CD4-positive, alpha-beta T cell (primary cell): ENCODE results near the gene MUC13. TPM values are rescaled to one million over a fixed set of nuclear protein-coding genes. Genes with fewer than 3 reads are reported as not detected.

ENCODE experiments used
- ATAC-seq: fragments of 200-7000 bp; cut with Tn5 transposase; one replicate; pipeline ENCODE4 v1.10.0; 2022; ENCODE audit warnings: mild to moderate bottlenecking; ENCODE audit not compliant: poor library complexity
- CTCF ChIA-PET: fragments of 350-600 bp; sonication (Branson Sonifier 250); formaldehyde crosslinking; loops from one replicate; lab custom pipeline; 2021; ENCODE audit warnings: antibody characterized with exemption, inconsistent platforms; lab: Charles Lee
- POLR2A ChIA-PET: fragments of 350-600 bp; sonication (Branson Sonifier 250); formaldehyde crosslinking; loops from one replicate; lab custom pipeline; 2021; ENCODE audit warnings: antibody characterized with exemption, inconsistent platforms; lab: Charles Lee
- DNase-seq, 14 experiments: peaks; one replicate each; pipeline ENCODE4 v3.0.0-alpha.2; 2013 to 2020; ENCODE audit warnings: mixed read lengths in 2 of 14
- H3K27ac ChIP-seq, 2 donors: one replicate each; pipeline versions ENCODE4 v1.5.1 to v1.7.0; 2013; ENCODE audit warnings: low read length in 2 of 2, low read depth in 1 of 2, mild to moderate bottlenecking in 1 of 2
- H3K27me3 ChIP-seq, 2 experiments: 1 replicate in 1 of 2; 2 replicates in 1 of 2; pipeline versions ENCODE4 v1.6.1 to v1.7.0; 2013; ENCODE audit warnings: low read length in 2 of 2, control low read depth in 1 of 2, mild to moderate bottlenecking in 1 of 2, moderate library complexity in 1 of 2; ENCODE audit not compliant: insufficient read depth in 2 of 2, control insufficient read depth in 1 of 2
- H3K36me3 ChIP-seq: one replicate; pipeline ENCODE4 v1.6.1; 2013; ENCODE audit warnings: low read length, control low read depth; ENCODE audit not compliant: insufficient read depth
- H3K4me1 ChIP-seq: one replicate; pipeline ENCODE4 v1.6.1; 2013; ENCODE audit warnings: low read length, control low read depth; ENCODE audit not compliant: insufficient read depth
- H3K4me3 ChIP-seq: one replicate; pipeline ENCODE4 v1.5.1; 2013; ENCODE audit warnings: mild to moderate bottlenecking, low read length, moderate library complexity
- H3K9me3 ChIP-seq, 2 experiments: 1 replicate in 1 of 2; 2 replicates in 1 of 2; pipeline versions ENCODE4 v1.6.1 to v1.7.0; 2013; ENCODE audit warnings: low read length in 2 of 2, mild to moderate bottlenecking in 2 of 2, control low read depth in 1 of 2, moderate library complexity in 1 of 2; ENCODE audit not compliant: control insufficient read depth in 1 of 2, insufficient read depth in 1 of 2
- H3K27ac Mint-ChIP-seq: one replicate; pipeline ENCODE4 v1.8.0; 2020; ENCODE audit warnings: mixed read lengths
- H3K27me3 Mint-ChIP-seq: one replicate; pipeline ENCODE4 v1.8.0; 2021; ENCODE audit warnings: mixed read lengths
- H3K36me3 Mint-ChIP-seq: one replicate; pipeline ENCODE4 v1.8.0; 2021; ENCODE audit warnings: low read depth, mixed read lengths
- H3K4me1 Mint-ChIP-seq: one replicate; pipeline ENCODE4 v1.8.0; 2021; ENCODE audit warnings: low read depth, mixed read lengths
- H3K4me3 Mint-ChIP-seq: one replicate; pipeline ENCODE4 v1.8.0; 2020; ENCODE audit warnings: mild to moderate bottlenecking, mixed read lengths
- H3K9me3 Mint-ChIP-seq: one replicate; pipeline ENCODE4 v1.8.0; 2020; ENCODE audit warnings: mixed read lengths
- intact Hi-C, 2 experiments: fragments of 100-400 bp; cut with DNase I in 1 of 2; cut with micrococcal nuclease in 1 of 2; formaldehyde crosslinking; loops; one replicate each; pipeline versions ENCODE4 v1.15.1 to v1.9.0; 2023 to 2025; cut with DNase I, micrococcal nuclease
- total RNA-seq, 174 experiments: library from RNA in 2 of 174; stranded (reverse) in 2 of 174; gene quantifications; one replicate each; pipeline ENCODE4 v1.2.3 and lab custom pipeline; 2021 to 2026
- TF ChIP-seq, protein P1 (sequence below): fragments of 200-600 bp; IDR thresholded peaks from one replicate; pipeline ENCODE4 v1.8.0; 2022; ENCODE audit warnings: antibody characterized with exemption, mild to moderate bottlenecking

Gene MUC13
- total RNA-seq, 2 experiments from 2014 or later: 0.47 TPM; not detected in 1

DNA sequence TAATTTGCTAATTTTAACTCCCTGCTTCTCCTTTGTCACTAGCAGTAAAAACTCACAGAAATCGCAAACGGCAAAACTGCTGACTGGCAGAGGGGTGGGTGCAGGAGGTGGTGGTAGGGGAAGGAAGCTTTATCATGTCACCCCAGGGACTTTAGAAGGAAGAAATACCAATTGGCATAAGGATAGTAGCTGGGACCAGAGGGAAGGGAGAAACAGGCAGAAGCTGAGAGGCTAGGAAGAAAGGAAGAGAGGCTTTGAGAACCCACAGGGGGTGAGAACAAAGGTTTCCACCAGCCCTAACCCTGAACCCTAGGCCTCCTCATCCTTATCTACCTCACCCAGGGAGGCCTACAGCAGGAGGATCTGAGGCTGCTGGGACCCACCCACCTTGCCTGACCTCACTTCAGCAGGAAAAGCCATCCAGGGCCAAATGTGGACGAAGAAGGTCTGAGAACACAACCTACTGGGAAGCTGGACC lies 58.1 kb downstream of the MUC13 start:
- ChIA-PET CTCF (no interaction called here), POLR2A (interaction anchor here (0.7 kb wide), 1 partner anchor 25 kb away, joined by 3 read pairs; no protein-coding TSS in a partner anchor)
- intact Hi-C loops: no loop called here

DNA sequence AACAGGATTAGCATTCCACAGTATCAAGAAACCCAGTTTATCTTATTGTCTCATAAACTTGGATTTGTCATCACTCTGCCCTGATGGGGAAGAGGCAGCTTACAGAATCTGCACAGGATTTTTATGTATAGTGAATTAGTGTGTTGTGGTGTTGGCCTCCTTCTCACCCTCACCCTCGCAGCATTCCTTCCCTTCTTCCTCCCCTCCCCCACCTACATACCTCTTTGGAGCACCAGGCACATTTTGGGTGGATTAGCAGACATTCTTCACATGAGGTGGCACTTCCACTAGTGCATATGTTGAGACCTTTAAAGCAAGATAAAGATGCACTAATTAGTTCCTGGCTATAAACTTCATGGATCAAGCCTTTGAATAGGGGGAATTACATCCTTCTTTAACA lies 61.3 kb downstream of the MUC13 start:
- ATAC-seq (no peak), DNase-seq (no peak)
- H3K36me3 Mint-ChIP-seq: no peaks in the 10 kb centered on the region
- intact Hi-C loops: no loop called here
- H3K27ac ChIP-seq: no peak overlapping the region
- peaks cover 0 to 4% of the 10 kb centered on the region in 2 experiments for H3K27me3 ChIP-seq
- no peak overlapping the region for H3K27ac Mint-ChIP-seq
- CTCF ChIA-PET: no interaction called here
- H3K4me1 Mint-ChIP-seq: no peaks in the 10 kb centered on the region
- no peaks in the 10 kb centered on the region for H3K36me3 ChIP-seq
- POLR2A ChIA-PET: no interaction called here
- H3K4me3 ChIP-seq: no peak overlapping the region
- H3K9me3 Mint-ChIP-seq: no peaks in the 10 kb centered on the region
- H3K4me3 Mint-ChIP-seq: no peak overlapping the region
- TF ChIP-seq, protein P1, sequence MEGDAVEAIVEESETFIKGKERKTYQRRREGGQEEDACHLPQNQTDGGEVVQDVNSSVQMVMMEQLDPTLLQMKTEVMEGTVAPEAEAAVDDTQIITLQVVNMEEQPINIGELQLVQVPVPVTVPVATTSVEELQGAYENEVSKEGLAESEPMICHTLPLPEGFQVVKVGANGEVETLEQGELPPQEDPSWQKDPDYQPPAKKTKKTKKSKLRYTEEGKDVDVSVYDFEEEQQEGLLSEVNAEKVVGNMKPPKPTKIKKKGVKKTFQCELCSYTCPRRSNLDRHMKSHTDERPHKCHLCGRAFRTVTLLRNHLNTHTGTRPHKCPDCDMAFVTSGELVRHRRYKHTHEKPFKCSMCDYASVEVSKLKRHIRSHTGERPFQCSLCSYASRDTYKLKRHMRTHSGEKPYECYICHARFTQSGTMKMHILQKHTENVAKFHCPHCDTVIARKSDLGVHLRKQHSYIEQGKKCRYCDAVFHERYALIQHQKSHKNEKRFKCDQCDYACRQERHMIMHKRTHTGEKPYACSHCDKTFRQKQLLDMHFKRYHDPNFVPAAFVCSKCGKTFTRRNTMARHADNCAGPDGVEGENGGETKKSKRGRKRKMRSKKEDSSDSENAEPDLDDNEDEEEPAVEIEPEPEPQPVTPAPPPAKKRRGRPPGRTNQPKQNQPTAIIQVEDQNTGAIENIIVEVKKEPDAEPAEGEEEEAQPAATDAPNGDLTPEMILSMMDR: no peak
- H3K27me3 Mint-ChIP-seq: peaks cover 22% of the 10 kb centered on the region
- H3K9me3 ChIP-seq: no peaks in the 10 kb centered on the region
- no peaks in the 10 kb centered on the region for H3K4me1 ChIP-seq

More for the DNA sequence above, 58.1 kb downstream of the MUC13 start:
- Histone ChIP-seq H3K36me3 (no peaks in the 10 kb centered on the region), H3K4me1 (peaks cover 7% of the 10 kb centered on the region), H3K27me3 (peaks cover 0 to 6% of the 10 kb centered on the region in 2 experiments), H3K9me3 (no peaks in the 10 kb centered on the region), H3K27ac (no peak overlapping the region), H3K4me3 (no peak overlapping the region)
- peaks cover 32% of the 10 kb centered on the region for H3K27me3 Mint-ChIP-seq
- H3K36me3 Mint-ChIP-seq: no peaks in the 10 kb centered on the region
- ATAC-seq: no peak
- no peak overlapping the region for H3K4me3 Mint-ChIP-seq
- TF ChIP-seq, protein P1: no peak
- DNase-seq: peak in 2 of 14 experiments; percentile 7 to 14
- peaks cover 10% of the 10 kb centered on the region for H3K4me1 Mint-ChIP-seq
- H3K9me3 Mint-ChIP-seq: no peaks in the 10 kb centered on the region
- H3K27ac Mint-ChIP-seq: no peak overlapping the region

DNA sequence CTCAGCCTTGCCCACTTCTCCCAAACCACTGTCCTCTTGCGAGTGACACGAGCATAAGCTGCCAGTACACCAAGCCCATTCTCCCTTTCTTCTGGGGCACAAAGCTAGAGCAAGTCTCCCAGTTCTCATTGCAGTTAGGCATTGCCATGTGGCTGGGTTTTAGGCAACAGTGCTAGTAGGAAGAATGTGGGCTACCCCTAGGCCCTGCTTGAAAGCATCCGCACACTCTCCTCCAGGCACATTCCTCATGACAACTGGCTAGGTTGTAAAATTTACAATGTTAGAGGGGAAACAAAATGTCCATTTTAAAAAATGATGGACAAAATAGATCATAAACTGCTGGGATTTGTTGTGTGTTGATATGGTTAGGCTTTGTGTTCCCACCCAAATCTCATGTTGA lies 67.0 kb downstream of the MUC13 start:
- DNase-seq (no peak), ATAC-seq (no peak)
- no peak overlapping the region for H3K27ac Mint-ChIP-seq
- no peaks in the 10 kb centered on the region for H3K4me1 Mint-ChIP-seq
- intact Hi-C loops: no loop called here
- H3K36me3 ChIP-seq: no peaks in the 10 kb centered on the region
- no peak overlapping the region for H3K27ac ChIP-seq
- no peaks in the 10 kb centered on the region for H3K9me3 Mint-ChIP-seq
- no peak overlapping the region for H3K4me3 Mint-ChIP-seq
- TF ChIP-seq, protein P1: no peak
- no peak overlapping the region for H3K4me3 ChIP-seq
- no peaks in the 10 kb centered on the region for H3K9me3 ChIP-seq
- peaks cover 27% of the 10 kb centered on the region for H3K27me3 Mint-ChIP-seq
- no peaks in the 10 kb centered on the region for H3K4me1 ChIP-seq
- peaks cover 4% of the 10 kb centered on the region in 2 experiments for H3K27me3 ChIP-seq
- POLR2A ChIA-PET: no interaction called here
- no peaks in the 10 kb centered on the region for H3K36me3 Mint-ChIP-seq
- CTCF ChIA-PET: no interaction called here
